ENCODE results near the gene TPST2.

TPST2 gene

GRCh38 chr22:26577081-26577480 is 12.9 kb downstream of the TPST2 start:
- peaks cover 33% of the 10 kb centered on the region for H3K4me1 ChIP-seq (ENCODE audit: low read length)
- no peak for DNase-seq
- H3K9ac ChIP-seq (ENCODE audit: low read length): no peak overlapping the region
- H3K4me2 ChIP-seq (ENCODE audit: low read depth, low read length): no peak overlapping the region
- peaks cover 41% of the 10 kb centered on the region for H4K20me1 ChIP-seq (ENCODE audit: insufficient read depth, low read length)
- H3F3A ChIP-seq (ENCODE audit: insufficient read depth, low read length): peaks cover 19% of the 10 kb centered on the region
- no peaks in the 10 kb centered on the region for H3K9me2 ChIP-seq (replicated peaks; ENCODE audit: insufficient read depth, low read length)
- H3K79me2 ChIP-seq (ENCODE audit: low read length): peaks cover 99% of the 10 kb centered on the region
- H3K27ac ChIP-seq (ENCODE audit: low read length): no peak overlapping the region
- H3K4me3 ChIP-seq (ENCODE audit: low read length): no peak overlapping the region
- H2AFZ ChIP-seq (ENCODE audit: low read length): no peak overlapping the region
- H3K27me3 ChIP-seq (replicated peaks; ENCODE audit: insufficient read depth, low read length): no peaks in the 10 kb centered on the region
- peaks cover 18% of the 10 kb centered on the region for H3K36me3 ChIP-seq (replicated peaks; ENCODE audit: insufficient read depth, low read length)
- no peaks in the 10 kb centered on the region for H3K9me3 ChIP-seq (replicated peaks; ENCODE audit: insufficient read depth, low read length)
- TF ChIP-seq EZH2 (optimal IDR thresholded peaks at IDR 0.05; ENCODE audit: low read depth, low read length) (no peak), EZH2phosphoT487 (IDR thresholded peaks at IDR 0.05; ENCODE audit: low read length) (no peak)
- TF ChIP-seq, protein P1, sequence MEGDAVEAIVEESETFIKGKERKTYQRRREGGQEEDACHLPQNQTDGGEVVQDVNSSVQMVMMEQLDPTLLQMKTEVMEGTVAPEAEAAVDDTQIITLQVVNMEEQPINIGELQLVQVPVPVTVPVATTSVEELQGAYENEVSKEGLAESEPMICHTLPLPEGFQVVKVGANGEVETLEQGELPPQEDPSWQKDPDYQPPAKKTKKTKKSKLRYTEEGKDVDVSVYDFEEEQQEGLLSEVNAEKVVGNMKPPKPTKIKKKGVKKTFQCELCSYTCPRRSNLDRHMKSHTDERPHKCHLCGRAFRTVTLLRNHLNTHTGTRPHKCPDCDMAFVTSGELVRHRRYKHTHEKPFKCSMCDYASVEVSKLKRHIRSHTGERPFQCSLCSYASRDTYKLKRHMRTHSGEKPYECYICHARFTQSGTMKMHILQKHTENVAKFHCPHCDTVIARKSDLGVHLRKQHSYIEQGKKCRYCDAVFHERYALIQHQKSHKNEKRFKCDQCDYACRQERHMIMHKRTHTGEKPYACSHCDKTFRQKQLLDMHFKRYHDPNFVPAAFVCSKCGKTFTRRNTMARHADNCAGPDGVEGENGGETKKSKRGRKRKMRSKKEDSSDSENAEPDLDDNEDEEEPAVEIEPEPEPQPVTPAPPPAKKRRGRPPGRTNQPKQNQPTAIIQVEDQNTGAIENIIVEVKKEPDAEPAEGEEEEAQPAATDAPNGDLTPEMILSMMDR (IDR thresholded peaks at IDR 0.05; ENCODE audit: low read length): no peak

- peaks cover 99% of the 10 kb centered on the region for H3K79me2 ChIP-seq (ENCODE audit: low read length)
- H3K9me2 ChIP-seq (replicated peaks; ENCODE audit: insufficient read depth, low read length): no peaks in the 10 kb centered on the region
- peaks cover 18% of the 10 kb centered on the region for H3F3A ChIP-seq (ENCODE audit: insufficient read depth, low read length)
- no peak overlapping the region for H3K4me2 ChIP-seq (ENCODE audit: low read depth, low read length)
- TF ChIP-seq, protein P1 (IDR thresholded peaks at IDR 0.05; ENCODE audit: low read length): no peak
- TF ChIP-seq EZH2 (optimal IDR thresholded peaks at IDR 0.05; ENCODE audit: low read depth, low read length): no peak
- TF ChIP-seq EZH2phosphoT487 (IDR thresholded peaks at IDR 0.05; ENCODE audit: low read length): no peak
- no peak overlapping the region for H3K4me3 ChIP-seq (ENCODE audit: low read length)
- H3K9me3 ChIP-seq (replicated peaks; ENCODE audit: insufficient read depth, low read length): no peaks in the 10 kb centered on the region
- no peaks in the 10 kb centered on the region for H3K27me3 ChIP-seq (replicated peaks; ENCODE audit: insufficient read depth, low read length)
- H3K27ac ChIP-seq (ENCODE audit: low read length): no peak overlapping the region
- no peak overlapping the region for H2AFZ ChIP-seq (ENCODE audit: low read length)
- peaks cover 13% of the 10 kb centered on the region for H3K36me3 ChIP-seq (replicated peaks; ENCODE audit: insufficient read depth, low read length)
- peaks cover 25% of the 10 kb centered on the region for H3K4me1 ChIP-seq (ENCODE audit: low read length)
- H4K20me1 ChIP-seq (ENCODE audit: insufficient read depth, low read length): peaks cover 41% of the 10 kb centered on the region
- H3K9ac ChIP-seq (ENCODE audit: low read length): no peak overlapping the region
- DNase-seq: no peak
Measured at GRCh38 chr22:26576026-26576680, 13.8 kb downstream of the TPST2 start.

DNA sequence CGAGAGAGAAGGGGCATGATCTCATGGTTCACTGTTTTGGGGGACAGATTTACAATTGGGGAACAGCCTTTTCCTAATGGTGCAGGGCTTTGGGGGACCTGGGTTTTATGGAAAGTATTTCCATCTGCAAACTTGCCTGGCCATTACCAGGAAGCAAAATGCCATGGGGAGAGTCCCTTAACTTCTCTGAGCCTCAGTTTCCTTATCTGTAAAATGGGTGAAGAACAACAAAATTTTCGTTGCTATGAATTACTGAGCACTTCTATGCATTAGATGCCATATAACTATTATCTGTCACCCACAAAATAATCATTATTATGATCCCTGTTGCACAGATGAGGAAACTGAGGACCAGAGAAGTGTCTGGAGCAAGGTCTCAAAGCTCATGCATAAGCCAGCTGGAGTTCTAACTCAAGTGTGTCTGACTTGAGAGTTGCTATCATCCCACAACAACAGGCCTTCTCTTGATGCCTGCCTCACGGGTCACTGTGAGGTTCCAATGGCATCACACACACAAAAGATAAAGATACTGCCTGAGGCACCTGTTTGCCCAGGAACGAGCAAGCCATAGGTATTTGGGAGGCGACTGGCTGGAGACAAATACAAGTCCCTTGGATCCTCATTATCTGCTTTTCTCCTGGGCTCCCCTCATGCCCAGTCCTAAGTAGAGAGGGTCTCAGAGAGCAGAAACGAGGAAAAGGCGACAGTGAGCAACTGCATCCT is 15.8 kb downstream of the TPST2 start:
- Histone ChIP-seq H2AFZ (ENCODE audit: low read length) (no peak overlapping the region), H3F3A (ENCODE audit: insufficient read depth, low read length) (peaks cover 6% of the 10 kb centered on the region; the same call in 1 of the 2 replicates), H3K27me3 (replicated peaks; ENCODE audit: insufficient read depth, low read length) (no peaks in the 10 kb centered on the region), H3K9ac (ENCODE audit: low read length) (no peak overlapping the region), H3K4me3 (ENCODE audit: low read length) (no peak overlapping the region), H3K4me2 (ENCODE audit: low read depth, low read length) (no peak overlapping the region), H3K79me2 (ENCODE audit: low read length) (peaks cover 98% of the 10 kb centered on the region), H3K9me2 (replicated peaks; ENCODE audit: insufficient read depth, low read length) (no peaks in the 10 kb centered on the region), H3K36me3 (replicated peaks; ENCODE audit: insufficient read depth, low read length) (peaks cover 10% of the 10 kb centered on the region), H3K4me1 (ENCODE audit: low read length) (peaks cover 7% of the 10 kb centered on the region), H3K9me3 (replicated peaks; ENCODE audit: insufficient read depth, low read length) (no peaks in the 10 kb centered on the region), H4K20me1 (ENCODE audit: insufficient read depth, low read length) (peaks cover 43% of the 10 kb centered on the region), H3K27ac (ENCODE audit: low read length) (no peak overlapping the region)
- no peak for TF ChIP-seq EZH2phosphoT487 (IDR thresholded peaks at IDR 0.05; ENCODE audit: low read length)
- no peak for DNase-seq
